HL-60 (cell line): ENCODE measurements around the gene HELQ.

Source experiments
- CTCF ChIP-seq: IDR thresholded peaks from one replicate; pipeline ENCODE4 v1.5.1; 2011; ENCODE audit warnings: low read length, control low read depth, inconsistent platforms; ENCODE audit not compliant: insufficient read depth
- POLR2AphosphoS5 ChIP-seq: IDR thresholded peaks from 2 replicates; pipeline ENCODE4 v1.6.1; 2012; ENCODE audit warnings: low read depth

GRCh38 chr4:83378419-83378818 lies 77.2 kb downstream of the HELQ start:
- TF ChIP-seq POLR2AphosphoS5, result no peak
- TF ChIP-seq CTCF, result no peak
